ENCODE data around the gene C1orf226. TPM values are rescaled to one million over a fixed set of nuclear protein-coding genes. Genes with fewer than 3 reads are reported as not detected.
A peak's percentile ranks its signal among the peaks of the same experiment; 100 is the strongest.

C1orf226 gene
- total RNA-seq (2014; rRNA removed) (2.6 and 4.3 TPM in 2 replicates), Bru-seq, nascent RNA (percentile 48 among the genes with signal in this experiment), BruChase-seq, experiment 1, labeled RNA remaining after a 6-hour chase (percentile 75 among the genes with signal in this experiment), BruChase-seq, experiment 2, labeled RNA remaining after a 2-hour chase (percentile 82 among the genes with signal in this experiment)
- long read RNA-seq, partial matches to known transcripts = 0 of 16 reads
- long read RNA-seq, other reads (novel, unspliced or antisense) = 16 of 16 reads

GRCh38 chr1:162381383-162381782, at the start of gene C1orf226:
TSS of gene C1orf226 (plus strand) at chr1:162381728. CDS start at chr1:162381902, 174 bp downstream.
- Histone ChIP-seq H3K4me1 (ENCODE audit: insufficient read depth, low read length) (peaks cover 27% of the 10 kb centered on the region), H3K27me3 (ENCODE audit: low read length) (no peaks in the 10 kb centered on the region), H3F3A (ENCODE audit: low read length, unreplicated experiment) (no peaks in the 10 kb centered on the region), H3K9me3 (ENCODE audit: low read length) (no peaks in the 10 kb centered on the region), H3K4me3 (ENCODE audit: low read length) (peak within 1 kb of the TSS; percentile 49), H3K36me3 (ENCODE audit: low read depth, low read length) (no peaks in the 10 kb centered on the region), H3K79me2 (ENCODE audit: low read length) (no peaks in the 10 kb centered on the region), H3K9me2 (replicated peaks; ENCODE audit: low read length) (no peaks in the 10 kb centered on the region), H4K20me1 (ENCODE audit: low read length) (no peaks in the 10 kb centered on the region), H2AFZ (ENCODE audit: low read length) (peak within 1 kb of the TSS; percentile 50), H3K9ac (ENCODE audit: low read length) (peak within 1 kb of the TSS; percentile 76), H3K4me2 (ENCODE audit: low read length) (peak within 1 kb of the TSS; percentile 81), H3K27ac (ENCODE audit: low read length) (peak within 1 kb of the TSS; percentile 95)
- POLR2A ChIA-PET (ENCODE audit: unreplicated experiment) = interaction anchor here (0.5 to 0.6 kb wide), 3 partner anchors 9 to 529 kb away, joined by 3 to 5 read pairs (median 3); no protein-coding TSS in a partner anchor
- ATAC-seq (peak; percentile 87), DNase-seq (peak; percentile 98)
- TF ChIP-seq CTCF (conservative IDR thresholded peaks at IDR 0.05; ENCODE audit: low read depth, low read length) (no peak), EZH2 (IDR thresholded peaks at IDR 0.05; ENCODE audit: low read length, unreplicated experiment) (no peak), EZH2phosphoT487 (IDR thresholded peaks at IDR 0.05; ENCODE audit: borderline replicate concordance, low read length) (no peak)
- CTCF ChIA-PET = interaction anchor here (0.6 to 1.5 kb wide), 4 partner anchors 10 to 344 kb away, joined by 4 to 11 read pairs (median 6); no protein-coding TSS in a partner anchor
- intact Hi-C loops (cut with micrococcal nuclease) = no loop called here
- BruUV-seq (replicated peaks) = no TSS peak

- no peaks in the 10 kb centered on the region for H3K9me3 ChIP-seq (ENCODE audit: low read length)
- intact Hi-C loops (cut with micrococcal nuclease) = no loop called here
- TF ChIP-seq EZH2phosphoT487 (IDR thresholded peaks at IDR 0.05; ENCODE audit: borderline replicate concordance, low read length) = no peak
- no peaks in the 10 kb centered on the region for H3K27me3 ChIP-seq (ENCODE audit: low read length)
- no peak for DNase-seq
- no peak overlapping the region for H3K27ac ChIP-seq (ENCODE audit: low read length)
- no peak overlapping the region for H3K4me3 ChIP-seq (ENCODE audit: low read length)
- no peak overlapping the region for H3K4me2 ChIP-seq (ENCODE audit: low read length)
- no peaks in the 10 kb centered on the region for H3K4me1 ChIP-seq (ENCODE audit: insufficient read depth, low read length)
- POLR2A ChIA-PET (ENCODE audit: unreplicated experiment) = no interaction called here
- CTCF ChIA-PET = no interaction called here
- no peaks in the 10 kb centered on the region for H4K20me1 ChIP-seq (ENCODE audit: low read length)
- BruUV-seq (replicated peaks) = no TSS peak
- no peak overlapping the region for H2AFZ ChIP-seq (ENCODE audit: low read length)
- no peaks in the 10 kb centered on the region for H3F3A ChIP-seq (ENCODE audit: low read length, unreplicated experiment)
- no peak for ATAC-seq
- H3K79me2 ChIP-seq (ENCODE audit: low read length) = no peaks in the 10 kb centered on the region
- no peak overlapping the region for H3K9ac ChIP-seq (ENCODE audit: low read length)
- H3K9me2 ChIP-seq (replicated peaks; ENCODE audit: low read length) = no peaks in the 10 kb centered on the region
- no peaks in the 10 kb centered on the region for H3K36me3 ChIP-seq (ENCODE audit: low read depth, low read length)
These were observed 47.5 kb upstream of the C1orf226 start for GRCh38 chr1:162333991-162334390.

- DNase-seq = no peak
- no peaks in the 10 kb centered on the region for H3K9me2 ChIP-seq (replicated peaks; ENCODE audit: low read length)
- no TSS peak for BruUV-seq (replicated peaks)
- no peak overlapping the region for H2AFZ ChIP-seq (ENCODE audit: low read length)
- POLR2A ChIA-PET (ENCODE audit: unreplicated experiment) = no interaction called here
- intact Hi-C loops (cut with micrococcal nuclease) = no loop called here
- no peaks in the 10 kb centered on the region for H3K9me3 ChIP-seq (ENCODE audit: low read length)
- H3F3A ChIP-seq (ENCODE audit: low read length, unreplicated experiment) = no peaks in the 10 kb centered on the region
- TF ChIP-seq CTCF (conservative IDR thresholded peaks at IDR 0.05; ENCODE audit: low read depth, low read length) (no peak), EZH2phosphoT487 (IDR thresholded peaks at IDR 0.05; ENCODE audit: borderline replicate concordance, low read length) (no peak), EZH2 (IDR thresholded peaks at IDR 0.05; ENCODE audit: low read length, unreplicated experiment) (no peak)
- no peak overlapping the region for H3K9ac ChIP-seq (ENCODE audit: low read length)
- CTCF ChIA-PET = no interaction called here
- H3K79me2 ChIP-seq (ENCODE audit: low read length) = no peaks in the 10 kb centered on the region
- ATAC-seq = no peak
- H3K36me3 ChIP-seq (ENCODE audit: low read depth, low read length) = no peaks in the 10 kb centered on the region
- H3K27me3 ChIP-seq (ENCODE audit: low read length) = no peaks in the 10 kb centered on the region
- no peak overlapping the region for H3K27ac ChIP-seq (ENCODE audit: low read length)
- no peak overlapping the region for H3K4me2 ChIP-seq (ENCODE audit: low read length)
- no peaks in the 10 kb centered on the region for H3K4me1 ChIP-seq (ENCODE audit: insufficient read depth, low read length)
- H4K20me1 ChIP-seq (ENCODE audit: low read length) = no peaks in the 10 kb centered on the region
- no peak overlapping the region for H3K4me3 ChIP-seq (ENCODE audit: low read length)
These were observed 46.4 kb upstream of the C1orf226 start for GRCh38 chr1:162335126-162335525.

Measured in PC-3 (cell line).